H1 (cell line): ENCODE measurements around the gene ARNT2.

Experiments used
- ATF2 ChIP-seq: IDR thresholded peaks from 2 replicates; pipeline ENCODE4 v1.6.1; 2012; ENCODE audit warnings: low read length, inconsistent platforms
- BCL11A ChIP-seq, 2 experiments: IDR thresholded peaks; one replicate each; pipeline ENCODE4 v1.6.1; 2011; ENCODE audit warnings: low read depth in 2 of 2, low read length in 2 of 2, mild to moderate bottlenecking in 2 of 2
- CHD1 ChIP-seq: IDR thresholded peaks from 2 replicates; pipeline ENCODE4 v1.6.1; 2012; ENCODE audit warnings: low read depth, low read length, improper control_type of control experiment
- CTCF ChIP-seq, 3 experiments: IDR thresholded peaks; 1 replicate in 2 of 3; 2 replicates in 1 of 3; pipeline versions ENCODE4 v1.5.1 to v1.6.1; 2011; ENCODE audit warnings: low read length in 3 of 3, mild to moderate bottlenecking in 3 of 3, inconsistent platforms in 2 of 3, low read depth in 1 of 3, moderate library complexity in 1 of 3; ENCODE audit not compliant: insufficient read depth in 1 of 3; ENCODE audit errors: control extremely low read depth in 1 of 3
- HDAC6 ChIP-seq: IDR thresholded peaks from one replicate; pipeline ENCODE4 v1.7.1; 2012; ENCODE audit warnings: low read depth, mild to moderate bottlenecking, inconsistent platforms, low read length, moderate library complexity
- SAP30 ChIP-seq: fragments of 300-600 bp; sonication (generic); IDR thresholded peaks from 2 replicates; pipeline ENCODE4 v1.7.1; 2012; ENCODE audit warnings: low read length, moderate library complexity, mild to moderate bottlenecking, inconsistent platforms; ENCODE audit not compliant: insufficient read depth, insufficient replicate concordance
- SIN3A ChIP-seq, 2 experiments: IDR thresholded peaks in 1 of 2; conservative IDR thresholded peaks in 1 of 2; 2 replicates each; pipeline ENCODE4 v1.6.1; 2011 to 2012; ENCODE audit warnings: low read length in 2 of 2, improper control_type of control experiment in 1 of 2, low read depth in 1 of 2, mild to moderate bottlenecking in 1 of 2

GRCh38 chr15:80491163-80491847 is 87.1 kb downstream of the ARNT2 start:
- no peak for TF ChIP-seq CTCF (IDR thresholded peaks at IDR 0.05; ENCODE audit: control extremely low read depth in 1 of 3, insufficient read depth in 1 of 3, low read depth in 1 of 3, low read length in 3 of 3)
- no peak for TF ChIP-seq ATF2
- TF ChIP-seq BCL11A (IDR thresholded peaks at IDR 0.05; ENCODE audit: low read depth in 2 of 2, low read length in 2 of 2), result no peak
- no peak for TF ChIP-seq CHD1
- no peak for TF ChIP-seq HDAC6
- TF ChIP-seq SAP30, result no peak
- no peak for TF ChIP-seq SIN3A (conservative IDR thresholded peaks at IDR 0.05 in 1 of 2, IDR thresholded peaks at IDR 0.05 in 1 of 2; ENCODE audit: low read depth in 1 of 2, low read length in 2 of 2)
